GM19043 (cell line): ENCODE measurements around the gene PARD6A.
"Not testable (repeated sequence)": the region's sequence is repeated elsewhere in the genome, so short reads cannot be mapped to it uniquely, and the experiment has no call there.

Experiments used
- ATAC-seq: cut with Tn5 transposase; IDR thresholded peaks from one replicate; pipeline ENCODE4 v1.9.1; 2021; ENCODE audit warnings: low read depth; ENCODE audit not compliant: unreplicated experiment

The PARD6A gene

GRCh38 chr16:67685388-67686112 is 24.8 kb downstream of the PARD6A start:
- no peak for ATAC-seq

- ATAC-seq: not testable (repeated sequence)
Measured at GRCh38 chr16:67693517-67694285, 32.9 kb downstream of the PARD6A start.

GRCh38 chr16:67694611-67695010 is 33.9 kb downstream of the PARD6A start:
- no peak for ATAC-seq

GRCh38 chr16:67697422-67698185 is 36.8 kb downstream of the PARD6A start:
- no peak for ATAC-seq

GRCh38 chr16:67699265-67699664 is 38.5 kb downstream of the PARD6A start:
- no peak for ATAC-seq

- ATAC-seq: no peak
Measured at GRCh38 chr16:67701420-67701819, 40.7 kb downstream of the PARD6A start.

- ATAC-seq: no peak
Measured at GRCh38 chr16:67702130-67702529, 41.4 kb downstream of the PARD6A start.

GRCh38 chr16:67703626-67704025 is 42.9 kb downstream of the PARD6A start:
- ATAC-seq: no peak

GRCh38 chr16:67704110-67704509 is 43.4 kb downstream of the PARD6A start:
- no peak for ATAC-seq

- ATAC-seq: no peak
Measured at GRCh38 chr16:67707210-67707609, 46.5 kb downstream of the PARD6A start.

- ATAC-seq: no peak
Measured at GRCh38 chr16:67707790-67708189, 47.0 kb downstream of the PARD6A start.

- no peak for ATAC-seq
Measured at GRCh38 chr16:67708368-67708771, 47.6 kb downstream of the PARD6A start.

- no peak for ATAC-seq
Measured at GRCh38 chr16:67709050-67709449, 48.3 kb downstream of the PARD6A start.

- ATAC-seq: no peak
Measured at GRCh38 chr16:67710607-67711006, 49.8 kb downstream of the PARD6A start.
